Muscle of leg (tissue), 11 donors: ENCODE data around the gene OR6A2. TPM values are rescaled to one million over a fixed set of nuclear protein-coding genes. Genes with fewer than 3 reads are reported as not detected.
A peak's percentile ranks its signal among the peaks of the same experiment; 100 is the strongest.
"Not testable (repeated sequence)": the region's sequence is repeated elsewhere in the genome, so short reads cannot be mapped to it uniquely, and the experiment has no call there.

Source experiments
- DNase-seq: peaks from one replicate; pipeline ENCODE4 v3.0.0; 2013
- H3K27ac ChIP-seq: one replicate; pipeline ENCODE4 v1.5.1; 2013; ENCODE audit warnings: mild to moderate bottlenecking, low read length, control low read depth
- H3K27me3 ChIP-seq: one replicate; pipeline ENCODE4 v1.6.1; 2013; ENCODE audit warnings: low read length; ENCODE audit not compliant: control insufficient read depth, insufficient read depth
- H3K36me3 ChIP-seq: one replicate; pipeline ENCODE4 v1.6.1; 2013; ENCODE audit warnings: low read length; ENCODE audit not compliant: control insufficient read depth, insufficient read depth
- H3K4me1 ChIP-seq: one replicate; pipeline ENCODE4 v1.6.1; 2013; ENCODE audit warnings: low read length; ENCODE audit not compliant: control insufficient read depth, insufficient read depth
- H3K4me3 ChIP-seq: one replicate; pipeline ENCODE4 v1.5.1; 2013; ENCODE audit warnings: low read length, control low read depth
- H3K9me3 ChIP-seq: replicated peaks from 2 replicates; pipeline ENCODE4 v1.6.1; 2013; ENCODE audit warnings: low read depth, low read length; ENCODE audit not compliant: control insufficient read depth
- WGBS: methylation state at CpG from one replicate; pipeline ENCODE4 v1.1.5; 2013; ENCODE audit warnings: missing lambda C conversion rate; ENCODE audit not compliant: insufficient coverage; 5-methylcytosine and 5-hydroxymethylcytosine counted together
- polyA plus RNA-seq, 8 donors: library from polyadenylated mRNA; unstranded; fragments of 120-200 nt; gene quantifications; one replicate each; pipeline versions ENCODE4 v1.2.1 to v1.2.3, GENCODE V29; 2013; ENCODE audit warnings: inconsistent platforms in 1 of 8, low replicate concordance in 1 of 8; ENCODE audit not compliant: insufficient read length in 8 of 8, insufficient read depth in 1 of 8
- total RNA-seq: library from RNA; stranded (reverse); fragments of 120-200 nt; gene quantifications from one replicate; pipeline ENCODE4 v1.2.4, GENCODE V29; 2013

The OR6A2 gene
- total and polyA plus RNA-seq, 9 donors: 0.04 TPM; not detected in 7

GRCh38 chr11:6818967-6819366 is 19.5 kb upstream of the OR6A2 start:
- DNase-seq: no peak
- WGBS: 84% methylated on average over 4 of the region's 5 CpGs
- H3K4me3 ChIP-seq: no peak overlapping the region
- H3K9me3 ChIP-seq: peaks cover 2% of the 10 kb centered on the region
- H3K4me1 ChIP-seq: no peaks in the 10 kb centered on the region
- no peaks in the 10 kb centered on the region for H3K36me3 ChIP-seq
- H3K27me3 ChIP-seq: no peaks in the 10 kb centered on the region
- no peak overlapping the region for H3K27ac ChIP-seq

GRCh38 chr11:6817694-6818093 is 18.2 kb upstream of the OR6A2 start:
- H3K4me3 ChIP-seq: no peak overlapping the region
- no peaks in the 10 kb centered on the region for H3K4me1 ChIP-seq
- 78% methylated on average over 1 of the region's 1 CpG for WGBS
- no peaks in the 10 kb centered on the region for H3K27me3 ChIP-seq
- DNase-seq: no peak
- H3K36me3 ChIP-seq: no peaks in the 10 kb centered on the region
- H3K27ac ChIP-seq: no peak overlapping the region
- H3K9me3 ChIP-seq: peaks cover 2% of the 10 kb centered on the region

GRCh38 chr11:6813656-6814055 is 14.2 kb upstream of the OR6A2 start:
- no peaks in the 10 kb centered on the region for H3K27me3 ChIP-seq
- no peak overlapping the region for H3K27ac ChIP-seq
- H3K4me1 ChIP-seq: no peaks in the 10 kb centered on the region
- no peaks in the 10 kb centered on the region for H3K9me3 ChIP-seq
- 58% methylated on average over 2 of the region's 2 CpGs for WGBS
- no peaks in the 10 kb centered on the region for H3K36me3 ChIP-seq
- H3K4me3 ChIP-seq: no peak overlapping the region
- DNase-seq: no peak

- H3K4me3 ChIP-seq: no peak overlapping the region
- peak; percentile 36 for DNase-seq
- H3K9me3 ChIP-seq: no peaks in the 10 kb centered on the region
- no peaks in the 10 kb centered on the region for H3K36me3 ChIP-seq
- H3K27me3 ChIP-seq: no peaks in the 10 kb centered on the region
- H3K4me1 ChIP-seq: no peaks in the 10 kb centered on the region
- no peak overlapping the region for H3K27ac ChIP-seq
- WGBS: 37% methylated on average over 3 of the region's 6 CpGs
Observed at GRCh38 chr11:6812390-6813005, 13.0 kb upstream of the OR6A2 start.

- not testable (repeated sequence) for H3K36me3 ChIP-seq, H3K27me3 ChIP-seq, H3K4me3 ChIP-seq, H3K4me1 ChIP-seq, DNase-seq, H3K9me3 ChIP-seq, H3K27ac ChIP-seq
Observed at GRCh38 chr11:6801075-6801474, 1.6 kb upstream of the OR6A2 start.

- DNase-seq: no peak
- 76% methylated on average over 4 of the region's 4 CpGs for WGBS
- Histone ChIP-seq H3K4me3 (no peak overlapping the region), H3K4me1 (no peaks in the 10 kb centered on the region), H3K36me3 (no peaks in the 10 kb centered on the region), H3K27me3 (no peaks in the 10 kb centered on the region), H3K9me3 (no peaks in the 10 kb centered on the region), H3K27ac (no peak overlapping the region)
Observed at GRCh38 chr11:6794639-6795038, 4.8 kb downstream of the OR6A2 start.

GRCh38 chr11:6790546-6790945 is 8.9 kb downstream of the OR6A2 start:
- Histone ChIP-seq H3K27ac (no peak overlapping the region), H3K36me3 (no peaks in the 10 kb centered on the region), H3K4me3 (no peak overlapping the region), H3K27me3 (no peaks in the 10 kb centered on the region), H3K4me1 (no peaks in the 10 kb centered on the region), H3K9me3 (no peaks in the 10 kb centered on the region)
- DNase-seq: no peak
- WGBS: 60% methylated on average over 1 of the region's 2 CpGs

GRCh38 chr11:6782720-6783119 is 16.8 kb downstream of the OR6A2 start, which contains the start of gene OR2AG1:
OR2AG1 (plus strand) TSS chr11:6783020; CDS start chr11:6785038, 2,018 bp downstream.
- Histone ChIP-seq H3K36me3 (no peaks in the 10 kb centered on the region), H3K9me3 (no peaks in the 10 kb centered on the region), H3K27me3 (no peaks in the 10 kb centered on the region), H3K27ac (no peak within 1 kb of the TSS), H3K4me1 (no peaks in the 10 kb centered on the region), H3K4me3 (no peak within 1 kb of the TSS)
- DNase-seq: no peak
- no CpG with 5 or more reads among the region's 2 CpGs for WGBS

- no peaks in the 10 kb centered on the region for H3K36me3 ChIP-seq
- H3K4me3 ChIP-seq: no peak overlapping the region
- no peak for DNase-seq
- no peaks in the 10 kb centered on the region for H3K9me3 ChIP-seq
- no peak overlapping the region for H3K27ac ChIP-seq
- no peaks in the 10 kb centered on the region for H3K27me3 ChIP-seq
- no peaks in the 10 kb centered on the region for H3K4me1 ChIP-seq
Observed at GRCh38 chr11:6780829-6781228, 18.7 kb downstream of the OR6A2 start.

GRCh38 chr11:6778518-6778917 is 21.0 kb downstream of the OR6A2 start:
- H3K36me3 ChIP-seq: no peaks in the 10 kb centered on the region
- no peaks in the 10 kb centered on the region for H3K4me1 ChIP-seq
- no peaks in the 10 kb centered on the region for H3K9me3 ChIP-seq
- H3K27ac ChIP-seq: no peak overlapping the region
- DNase-seq: no peak
- no peak overlapping the region for H3K4me3 ChIP-seq
- H3K27me3 ChIP-seq: no peaks in the 10 kb centered on the region
